Mesenchymal stem cell (in vitro differentiated cells and primary cell): ENCODE data around the gene KLRC2. TPM values are rescaled to one million over a fixed set of nuclear protein-coding genes. Genes with fewer than 3 reads are reported as not detected.
"Not testable (repeated sequence)": the region's sequence is repeated elsewhere in the genome, so short reads cannot be mapped to it uniquely, and the experiment has no call there.

Experiments
- DNase-seq: peaks from one replicate; pipeline ENCODE4 v3.0.0-alpha.2; 2013
- H2AFZ ChIP-seq: one replicate; pipeline ENCODE4 v1.6.1; 2013; ENCODE audit warnings: low read depth, mild to moderate bottlenecking, control low read depth, inconsistent platforms, low read length, moderate library complexity
- H2AK5ac ChIP-seq: 2 replicates; pipeline ENCODE4 v1.6.1; 2013; ENCODE audit warnings: low read length, moderate library complexity, mild to moderate bottlenecking, inconsistent platforms; ENCODE audit not compliant: severe bottlenecking
- H2BK120ac ChIP-seq: one replicate; pipeline ENCODE4 v1.6.1; 2013; ENCODE audit warnings: low read depth, mild to moderate bottlenecking, inconsistent platforms, low read length, moderate library complexity
- H2BK12ac ChIP-seq, 2 experiments: one replicate each; pipeline ENCODE4 v1.6.1; 2013; ENCODE audit warnings: inconsistent platforms in 2 of 2, low read length in 2 of 2, mild to moderate bottlenecking in 2 of 2, moderate library complexity in 2 of 2, control low read depth in 1 of 2
- H2BK15ac ChIP-seq: one replicate; pipeline ENCODE4 v1.6.1; 2013; ENCODE audit warnings: mild to moderate bottlenecking, low read depth, inconsistent platforms; ENCODE audit not compliant: poor library complexity, severe bottlenecking
- H2BK5ac ChIP-seq: 2 replicates; pipeline ENCODE4 v1.6.1; 2013; ENCODE audit warnings: low read depth, mild to moderate bottlenecking, low read length, control low read depth, inconsistent platforms; ENCODE audit not compliant: poor library complexity, severe bottlenecking
- H3K14ac ChIP-seq, 2 experiments: one replicate each; pipeline ENCODE4 v1.6.1; 2013; ENCODE audit warnings: inconsistent platforms in 2 of 2, low read length in 2 of 2, control low read depth in 1 of 2, mild to moderate bottlenecking in 1 of 2, moderate library complexity in 1 of 2
- H3K18ac ChIP-seq, 2 experiments: one replicate each; pipeline ENCODE4 v1.6.1; 2013; ENCODE audit warnings: inconsistent platforms in 2 of 2, low read length in 2 of 2, control low read depth in 1 of 2, low read depth in 1 of 2, mild to moderate bottlenecking in 1 of 2
- H3K23ac ChIP-seq, 2 experiments: one replicate each; pipeline ENCODE4 v1.6.1; 2013; ENCODE audit warnings: inconsistent platforms in 2 of 2, low read length in 2 of 2, mild to moderate bottlenecking in 2 of 2, moderate library complexity in 2 of 2, control low read depth in 1 of 2
- H3K27ac ChIP-seq: 2 replicates; pipeline ENCODE4 v1.5.1; 2013; ENCODE audit warnings: mild to moderate bottlenecking, moderate library complexity, low read length, control low read depth, inconsistent platforms; ENCODE audit not compliant: poor library complexity, severe bottlenecking
- H3K27me3 ChIP-seq, 2 experiments: 2 replicates each; pipeline versions ENCODE4 v1.6.1 to v1.7.0; 2013; ENCODE audit warnings: low read length in 2 of 2, mild to moderate bottlenecking in 2 of 2, moderate library complexity in 2 of 2, control low read depth in 1 of 2, inconsistent platforms in 1 of 2; ENCODE audit not compliant: control insufficient read depth in 1 of 2, insufficient read depth in 1 of 2
- H3K36me3 ChIP-seq, 2 experiments: 2 replicates each; pipeline versions ENCODE4 v1.6.1 to v1.7.0; 2013; ENCODE audit warnings: low read length in 2 of 2, control low read depth in 1 of 2, inconsistent platforms in 1 of 2, low read depth in 1 of 2, mild to moderate bottlenecking in 1 of 2; ENCODE audit not compliant: insufficient read depth in 2 of 2, control insufficient read depth in 1 of 2
- H3K4ac ChIP-seq, 2 experiments: one replicate each; pipeline ENCODE4 v1.6.1; 2013; ENCODE audit warnings: inconsistent platforms in 2 of 2, low read length in 2 of 2, mild to moderate bottlenecking in 2 of 2, moderate library complexity in 2 of 2, control low read depth in 1 of 2, low read depth in 1 of 2
- H3K4me1 ChIP-seq: 2 replicates; pipeline ENCODE4 v1.6.1; 2013; ENCODE audit warnings: low read depth, low read length, control low read depth; ENCODE audit not compliant: control insufficient read depth, insufficient read depth
- H3K4me2 ChIP-seq: 2 replicates; pipeline ENCODE4 v1.6.1; 2013; ENCODE audit warnings: low read length, mild to moderate bottlenecking, inconsistent platforms; ENCODE audit not compliant: poor library complexity, severe bottlenecking
- H3K4me3 ChIP-seq, 2 experiments: 2 replicates each; pipeline versions ENCODE4 v1.5.1 to v1.7.0; 2013; ENCODE audit warnings: low read length in 2 of 2, mild to moderate bottlenecking in 2 of 2, control low read depth in 1 of 2, low read depth in 1 of 2; ENCODE audit not compliant: insufficient read depth in 1 of 2
- H3K79me1 ChIP-seq: replicated peaks from 2 replicates; pipeline ENCODE4 v1.6.1; 2013; ENCODE audit warnings: mild to moderate bottlenecking, control low read depth, low read length, inconsistent platforms; ENCODE audit not compliant: poor library complexity, severe bottlenecking
- H3K9ac ChIP-seq: 2 replicates; pipeline ENCODE4 v1.7.0; 2013; ENCODE audit warnings: mild to moderate bottlenecking, low read length, moderate library complexity
- H3K9me3 ChIP-seq: 2 replicates; pipeline ENCODE4 v1.7.0; 2013; ENCODE audit warnings: mild to moderate bottlenecking, low read length; ENCODE audit not compliant: control insufficient read depth
- H4K8ac ChIP-seq: one replicate; pipeline ENCODE4 v1.6.1; 2013; ENCODE audit warnings: inconsistent platforms, mild to moderate bottlenecking, low read length, moderate library complexity
- H4K91ac ChIP-seq: one replicate; pipeline ENCODE4 v1.6.1; 2013; ENCODE audit warnings: mild to moderate bottlenecking, low read length, inconsistent platforms
- WGBS: methylation state at CpG from one replicate; pipeline ENCODE4 v1.1.7; 2013; ENCODE audit warnings: mixed read lengths; 5-methylcytosine and 5-hydroxymethylcytosine counted together
- polyA plus RNA-seq, 2 experiments: library from polyadenylated mRNA; stranded (reverse); fragments of 200-250 nt; gene quantifications; one replicate each; pipeline ENCODE4 v1.2.3, GENCODE V29; 2013

The KLRC2 gene
- 0.06 TPM for polyA plus RNA-seq (2013, experiment 1 of 2)
- polyA plus RNA-seq (2013, experiment 2 of 2) = not detected

DNA sequence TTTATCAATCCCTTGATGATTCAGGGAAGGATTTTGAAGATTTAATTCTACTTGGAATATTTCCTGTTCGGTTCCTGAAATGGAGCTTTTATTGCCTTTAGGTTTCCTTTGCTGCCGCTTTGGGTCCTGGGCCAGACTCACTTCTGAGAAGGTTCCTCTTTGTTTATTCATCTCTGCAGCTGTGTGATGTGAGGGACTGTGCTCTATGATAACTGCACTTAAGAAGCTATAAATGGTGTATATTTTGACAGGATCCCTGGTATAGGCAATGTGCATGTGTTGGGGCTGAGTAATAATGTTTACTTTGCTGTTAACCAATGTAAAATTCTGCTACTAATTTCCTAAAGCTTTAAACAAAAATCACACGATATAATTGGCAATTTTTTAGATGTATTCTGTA, at the start of gene KLRC2:
Gene KLRC2, minus strand, starts transcription at position 195 of the 400 bp plus-strand sequence. Its CDS starts 24 bp downstream, at position 171.
- not testable (repeated sequence) for H2AK5ac ChIP-seq, H3K36me3 ChIP-seq, H3K18ac ChIP-seq, H3K9ac ChIP-seq, H3K9me3 ChIP-seq, H3K4ac ChIP-seq, H3K4me2 ChIP-seq, H3K23ac ChIP-seq, H2BK12ac ChIP-seq, H3K4me1 ChIP-seq, H2AFZ ChIP-seq, H2BK15ac ChIP-seq, H4K91ac ChIP-seq, H3K27me3 ChIP-seq, H3K14ac ChIP-seq, H4K8ac ChIP-seq, H3K4me3 ChIP-seq, H3K27ac ChIP-seq, H2BK5ac ChIP-seq, H2BK120ac ChIP-seq, H3K79me1 ChIP-seq
- WGBS = 7% methylated on average over 2 of the region's 3 CpGs
- DNase-seq = peak; percentile 31

DNA sequence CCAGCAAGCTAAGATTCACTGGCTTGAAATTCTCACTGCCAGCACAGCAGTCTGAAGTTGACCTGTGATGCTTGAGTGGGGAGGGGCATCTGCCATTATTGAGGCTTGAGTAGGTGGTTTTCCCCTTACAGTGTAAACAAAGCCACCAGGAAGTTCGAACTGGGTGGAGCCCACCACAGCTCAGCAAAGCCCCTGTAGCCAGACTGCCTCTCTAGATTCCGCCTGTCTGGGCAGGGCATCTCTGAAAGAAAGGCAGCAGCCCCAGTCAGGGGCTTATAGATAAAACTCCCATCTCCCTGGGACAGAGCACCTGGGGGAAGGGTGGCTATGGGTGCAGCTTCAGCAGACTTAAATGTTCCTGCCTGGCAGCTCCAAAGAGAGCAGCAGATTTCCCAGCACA, 46.1 kb upstream of the KLRC2 start:
- not testable (repeated sequence) for H3K27me3 ChIP-seq, H3K27ac ChIP-seq, H2BK12ac ChIP-seq, H3K79me1 ChIP-seq, H3K14ac ChIP-seq, H3K18ac ChIP-seq, H3K36me3 ChIP-seq, H2AK5ac ChIP-seq, H4K8ac ChIP-seq, DNase-seq, H3K9ac ChIP-seq, H3K4me3 ChIP-seq, H3K4me2 ChIP-seq, H2BK15ac ChIP-seq, H2BK120ac ChIP-seq, H2AFZ ChIP-seq, H3K23ac ChIP-seq, H3K9me3 ChIP-seq, H2BK5ac ChIP-seq, H4K91ac ChIP-seq, H3K4ac ChIP-seq, H3K4me1 ChIP-seq
- 95% methylated on average over 2 of the region's 2 CpGs for WGBS

DNA sequence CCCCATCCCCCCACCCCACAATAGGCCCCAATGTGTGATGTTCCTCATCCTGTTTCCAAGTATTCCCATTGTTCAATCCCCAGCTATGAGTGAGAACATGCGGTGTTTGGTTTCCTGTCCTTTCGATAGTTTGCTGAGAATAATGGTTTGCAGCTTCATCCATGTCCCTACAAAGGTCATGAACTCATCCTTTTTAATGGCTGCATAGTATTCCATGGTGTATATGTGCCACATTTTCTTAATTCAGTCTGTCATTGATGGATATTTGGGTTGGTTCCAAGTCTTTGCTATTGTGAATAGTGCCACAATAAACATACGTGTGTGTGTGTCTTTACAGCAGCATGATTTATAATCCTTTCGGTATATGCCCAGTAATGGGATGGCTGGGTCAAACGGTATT, 37.0 kb upstream of the KLRC2 start:
- not testable (repeated sequence) for H2BK5ac ChIP-seq, H3K4me2 ChIP-seq, H3K9me3 ChIP-seq, H3K4ac ChIP-seq, H3K4me3 ChIP-seq, H2AFZ ChIP-seq, H4K91ac ChIP-seq, H4K8ac ChIP-seq, H3K14ac ChIP-seq, H3K79me1 ChIP-seq, H2BK15ac ChIP-seq, H2BK120ac ChIP-seq, H3K36me3 ChIP-seq, H3K23ac ChIP-seq, H3K4me1 ChIP-seq, H2AK5ac ChIP-seq, H3K27ac ChIP-seq, H3K9ac ChIP-seq, DNase-seq, H2BK12ac ChIP-seq, H3K27me3 ChIP-seq, H3K18ac ChIP-seq
- no CpG with 5 or more reads among the region's 5 CpGs for WGBS

DNA sequence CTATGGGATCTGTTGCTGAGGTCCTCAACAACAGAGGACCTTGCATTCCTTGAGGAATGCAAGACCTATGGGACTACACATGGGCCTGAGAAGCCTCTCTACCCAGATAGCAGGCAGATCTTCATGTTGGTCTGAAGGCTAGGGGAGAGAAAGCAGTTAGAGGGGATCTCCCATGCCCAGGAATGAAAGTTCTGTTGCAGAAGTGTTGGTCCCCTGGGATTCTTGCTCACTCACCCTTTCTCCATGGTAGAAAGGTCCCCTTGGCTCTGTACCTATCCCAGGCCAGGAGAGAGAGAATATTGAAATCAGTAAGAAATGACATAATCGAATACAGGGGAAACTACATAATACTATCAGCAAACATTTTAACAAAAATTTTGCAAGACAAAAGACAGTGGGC, 33.9 kb upstream of the KLRC2 start:
- no peak for DNase-seq
- no peak overlapping the region for H3K23ac ChIP-seq
- no peaks in the 10 kb centered on the region for H3K36me3 ChIP-seq
- H3K4ac ChIP-seq = no peak overlapping the region
- H3K79me1 ChIP-seq = no peaks in the 10 kb centered on the region
- H2BK5ac ChIP-seq = no peak overlapping the region
- no peak overlapping the region for H4K8ac ChIP-seq
- H2BK120ac ChIP-seq = no peak overlapping the region
- H3K9me3 ChIP-seq = no peaks in the 10 kb centered on the region
- H4K91ac ChIP-seq = no peak overlapping the region
- no peaks in the 10 kb centered on the region for H3K27me3 ChIP-seq
- no peak overlapping the region for H3K27ac ChIP-seq
- no peak overlapping the region for H3K18ac ChIP-seq
- no peak overlapping the region for H2AK5ac ChIP-seq
- H2BK12ac ChIP-seq = no peak overlapping the region
- no peak overlapping the region for H3K9ac ChIP-seq
- H3K14ac ChIP-seq = no peak overlapping the region
- no peak overlapping the region for H3K4me3 ChIP-seq
- WGBS = no CpG with 5 or more reads among the region's 1 CpG
- no peaks in the 10 kb centered on the region for H3K4me1 ChIP-seq
- H2BK15ac ChIP-seq = no peak overlapping the region
- no peak overlapping the region for H2AFZ ChIP-seq
- H3K4me2 ChIP-seq = no peak overlapping the region
